Adipocyte (in vitro differentiated cells): ENCODE data around the gene KCNA2.

Source experiments
- DNase-seq: peaks from one replicate; pipeline ENCODE4 v3.0.0-alpha.2; 2015; ENCODE audit warnings: low read depth
- H3K27me3 ChIP-seq: replicated peaks from 2 replicates; pipeline ENCODE4 v1.7.0; 2013; ENCODE audit warnings: mild to moderate bottlenecking, low read length, moderate library complexity; ENCODE audit not compliant: control insufficient read depth, insufficient read depth
- H3K36me3 ChIP-seq: 2 replicates; pipeline ENCODE4 v1.7.0; 2013; ENCODE audit warnings: low read length, mild to moderate bottlenecking, moderate library complexity; ENCODE audit not compliant: control insufficient read depth, insufficient read depth, severe bottlenecking
- H3K4me1 ChIP-seq: 2 replicates; pipeline ENCODE4 v1.7.0; 2013; ENCODE audit warnings: mild to moderate bottlenecking, low read length, moderate library complexity; ENCODE audit not compliant: control insufficient read depth, insufficient read depth
- H3K4me3 ChIP-seq: 2 replicates; pipeline ENCODE4 v1.7.0; 2013; ENCODE audit warnings: mild to moderate bottlenecking, low read length, moderate library complexity
- H3K9ac ChIP-seq: 2 replicates; pipeline ENCODE4 v1.7.0; 2013; ENCODE audit warnings: mild to moderate bottlenecking, low read length, moderate library complexity
- H3K9me3 ChIP-seq: 2 replicates; pipeline ENCODE4 v1.7.0; 2013; ENCODE audit warnings: mild to moderate bottlenecking, low read length, moderate library complexity; ENCODE audit not compliant: control insufficient read depth

KCNA2 gene

GRCh38 chr1:110581682-110582145 is 24.4 kb downstream of the KCNA2 start:
- DNase-seq, result no peak
- no peak overlapping the region for H3K9ac ChIP-seq
- no peaks in the 10 kb centered on the region for H3K36me3 ChIP-seq
- H3K4me1 ChIP-seq, result no peaks in the 10 kb centered on the region
- H3K4me3 ChIP-seq, result no peak overlapping the region
- peaks cover 11% of the 10 kb centered on the region for H3K9me3 ChIP-seq
- peaks cover 41% of the 10 kb centered on the region for H3K27me3 ChIP-seq

DNA sequence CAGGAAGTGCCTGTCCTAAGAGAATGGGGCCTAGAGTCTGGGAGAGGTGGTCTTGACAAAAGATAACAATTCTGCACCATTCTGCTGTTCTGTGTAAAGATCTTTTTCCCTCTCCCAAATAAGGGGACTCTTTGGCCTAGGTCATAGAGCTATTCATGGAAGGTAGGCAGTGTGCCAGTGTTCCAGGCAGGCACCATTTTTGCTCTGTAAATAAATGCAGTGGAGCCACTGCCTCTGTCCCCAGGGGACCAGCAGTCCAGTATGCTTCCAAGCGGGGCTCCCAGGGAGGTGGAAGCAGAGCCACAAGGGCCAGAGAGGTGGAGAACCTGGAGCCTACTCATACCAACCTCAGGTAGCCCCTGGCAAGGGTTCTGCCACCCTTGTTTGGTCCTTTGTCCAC is 25.9 kb downstream of the KCNA2 start:
- Histone ChIP-seq H3K27me3 (peaks cover 41% of the 10 kb centered on the region), H3K4me3 (no peak overlapping the region), H3K4me1 (no peaks in the 10 kb centered on the region), H3K9ac (no peak overlapping the region), H3K9me3 (peaks cover 11% of the 10 kb centered on the region), H3K36me3 (no peaks in the 10 kb centered on the region)
- DNase-seq, result no peak

DNA sequence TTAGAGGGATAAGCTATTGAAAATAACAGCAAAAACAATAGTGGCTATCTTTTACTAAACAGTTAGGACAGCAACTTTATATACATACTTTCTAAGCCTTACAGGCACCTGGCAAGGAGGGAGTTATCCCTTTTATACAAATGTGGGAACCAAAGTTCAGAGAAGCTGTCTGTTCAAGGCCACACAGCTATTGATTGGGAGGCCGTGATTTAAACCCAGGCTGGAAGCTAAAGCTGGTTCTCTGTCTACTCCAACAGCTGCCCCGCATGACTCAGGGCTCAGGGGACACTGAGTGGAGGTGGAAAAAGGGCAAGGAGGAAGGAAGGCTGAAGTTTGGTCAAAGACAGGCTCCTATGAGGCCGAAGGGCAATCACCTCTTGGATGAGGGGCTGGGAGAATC is 26.7 kb downstream of the KCNA2 start:
- Histone ChIP-seq H3K27me3 (peaks cover 46% of the 10 kb centered on the region), H3K4me3 (no peak overlapping the region), H3K4me1 (no peaks in the 10 kb centered on the region), H3K9ac (no peak overlapping the region), H3K9me3 (peaks cover 11% of the 10 kb centered on the region), H3K36me3 (no peaks in the 10 kb centered on the region)
- DNase-seq, result no peak

GRCh38 chr1:110576441-110576840 is 29.7 kb downstream of the KCNA2 start:
- no peak for DNase-seq
- H3K36me3 ChIP-seq, result no peaks in the 10 kb centered on the region
- peaks cover 11% of the 10 kb centered on the region for H3K9me3 ChIP-seq
- H3K9ac ChIP-seq, result no peak overlapping the region
- H3K27me3 ChIP-seq, result peaks cover 56% of the 10 kb centered on the region
- H3K4me1 ChIP-seq, result no peaks in the 10 kb centered on the region
- H3K4me3 ChIP-seq, result no peak overlapping the region

DNA sequence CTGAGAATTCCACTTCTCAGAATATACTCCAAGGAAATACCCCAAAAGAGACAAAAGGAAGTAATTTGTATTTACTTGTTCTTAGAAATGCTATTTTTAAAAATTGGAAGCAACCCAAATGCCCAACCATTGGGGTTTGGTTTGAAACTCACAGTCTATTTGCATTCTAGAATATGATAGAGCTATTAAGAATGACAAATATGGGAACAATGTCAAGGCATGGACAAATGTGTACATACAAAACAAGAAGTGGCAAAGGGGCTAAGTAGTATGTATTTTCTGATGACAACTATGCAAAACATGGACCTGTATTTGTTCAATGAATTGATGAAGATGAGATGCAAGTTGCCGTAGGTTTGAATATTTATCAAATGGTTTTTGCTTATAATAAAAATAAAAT is 32.8 kb downstream of the KCNA2 start:
- Histone ChIP-seq H3K36me3 (no peaks in the 10 kb centered on the region), H3K4me1 (no peaks in the 10 kb centered on the region), H3K9ac (no peak overlapping the region), H3K27me3 (peaks cover 53% of the 10 kb centered on the region), H3K9me3 (peaks cover 3% of the 10 kb centered on the region), H3K4me3 (no peak overlapping the region)
- no peak for DNase-seq

- no peaks in the 10 kb centered on the region for H3K4me1 ChIP-seq
- H3K36me3 ChIP-seq, result no peaks in the 10 kb centered on the region
- no peak overlapping the region for H3K9ac ChIP-seq
- DNase-seq, result no peak
- no peaks in the 10 kb centered on the region for H3K9me3 ChIP-seq
- H3K4me3 ChIP-seq, result no peak overlapping the region
- peaks cover 55% of the 10 kb centered on the region for H3K27me3 ChIP-seq
Observed at GRCh38 chr1:110572751-110573150, 33.4 kb downstream of the KCNA2 start.

GRCh38 chr1:110570901-110571300 is 35.3 kb downstream of the KCNA2 start:
- Histone ChIP-seq H3K9me3 (no peaks in the 10 kb centered on the region), H3K36me3 (no peaks in the 10 kb centered on the region), H3K4me1 (no peaks in the 10 kb centered on the region), H3K9ac (no peak overlapping the region), H3K4me3 (no peak overlapping the region), H3K27me3 (peaks cover 57% of the 10 kb centered on the region)
- no peak for DNase-seq

- H3K36me3 ChIP-seq, result no peaks in the 10 kb centered on the region
- H3K4me1 ChIP-seq, result no peaks in the 10 kb centered on the region
- H3K27me3 ChIP-seq, result peaks cover 63% of the 10 kb centered on the region
- no peak overlapping the region for H3K4me3 ChIP-seq
- H3K9me3 ChIP-seq, result no peaks in the 10 kb centered on the region
- no peak for DNase-seq
- no peak overlapping the region for H3K9ac ChIP-seq
Observed at GRCh38 chr1:110570307-110570706, 35.9 kb downstream of the KCNA2 start.

GRCh38 chr1:110566836-110567235 is 39.3 kb downstream of the KCNA2 start:
- no peak for DNase-seq
- Histone ChIP-seq H3K4me3 (no peak overlapping the region), H3K36me3 (no peaks in the 10 kb centered on the region), H3K9ac (no peak overlapping the region), H3K9me3 (no peaks in the 10 kb centered on the region), H3K4me1 (no peaks in the 10 kb centered on the region), H3K27me3 (peaks cover 64% of the 10 kb centered on the region)

- DNase-seq, result no peak
- no peaks in the 10 kb centered on the region for H3K9me3 ChIP-seq
- no peak overlapping the region for H3K4me3 ChIP-seq
- no peaks in the 10 kb centered on the region for H3K36me3 ChIP-seq
- peaks cover 59% of the 10 kb centered on the region for H3K27me3 ChIP-seq
- no peaks in the 10 kb centered on the region for H3K4me1 ChIP-seq
- H3K9ac ChIP-seq, result no peak overlapping the region
Observed at GRCh38 chr1:110565565-110565964, 40.6 kb downstream of the KCNA2 start.

- Histone ChIP-seq H3K36me3 (no peaks in the 10 kb centered on the region), H3K4me1 (no peaks in the 10 kb centered on the region), H3K9ac (no peak overlapping the region), H3K9me3 (no peaks in the 10 kb centered on the region), H3K27me3 (peaks cover 66% of the 10 kb centered on the region), H3K4me3 (no peak overlapping the region)
- DNase-seq, result no peak
Observed at GRCh38 chr1:110563089-110563488, 43.1 kb downstream of the KCNA2 start.

DNA sequence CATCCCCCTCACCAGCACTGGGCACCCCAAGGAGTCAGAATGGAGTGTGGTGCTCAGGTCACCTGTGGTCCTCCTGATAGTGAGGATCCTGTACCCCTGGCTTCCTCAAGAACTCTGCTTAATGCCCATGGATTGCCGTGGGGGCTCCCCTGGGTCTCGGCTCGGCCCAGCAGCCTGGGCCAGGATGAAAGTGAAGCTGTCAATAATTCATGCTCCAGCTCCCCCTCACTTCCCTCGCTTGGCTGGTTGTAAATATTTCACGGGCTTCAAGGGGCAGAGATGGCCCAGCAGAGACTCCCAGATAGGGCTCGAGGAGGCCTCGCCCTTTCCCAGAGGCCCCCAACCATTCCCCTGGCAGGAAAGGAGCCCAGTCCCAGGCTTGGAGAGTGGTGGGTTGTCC is 44.6 kb downstream of the KCNA2 start:
- Histone ChIP-seq H3K36me3 (no peaks in the 10 kb centered on the region), H3K4me3 (no peak overlapping the region), H3K27me3 (peaks cover 67% of the 10 kb centered on the region), H3K9me3 (no peaks in the 10 kb centered on the region), H3K9ac (no peak overlapping the region), H3K4me1 (no peaks in the 10 kb centered on the region)
- no peak for DNase-seq
